ENCODE measurements around the gene ZNF608.

DNA sequence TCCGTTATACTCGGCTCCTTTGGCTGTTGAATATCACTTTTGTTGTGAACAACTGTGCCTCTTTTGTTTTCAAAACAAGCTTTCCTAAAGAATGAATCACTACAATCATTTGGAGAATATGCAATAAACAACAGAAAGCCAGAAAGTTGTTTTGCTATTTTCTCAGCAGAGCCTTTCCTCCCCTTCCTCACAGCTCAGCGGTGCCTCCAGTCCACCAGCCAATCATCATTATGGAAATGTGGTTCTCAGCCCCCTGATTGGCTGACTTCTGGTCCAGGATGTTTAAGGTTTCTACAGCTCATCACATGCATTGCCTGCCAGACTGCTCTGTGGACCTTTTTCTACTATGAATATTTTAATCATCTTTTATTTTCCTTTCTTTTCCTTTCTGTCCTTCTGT lies 9.1 kb upstream of the ZNF608 start:
- TF ChIP-seq CTCF (IDR thresholded peaks at IDR 0.05) (no peak), POLR2A (IDR thresholded peaks at IDR 0.05) (no peak)
